Progenitor cell of endocrine pancreas (in vitro differentiated cells): Measurements from ENCODE around the gene ZNF541. TPM values are rescaled to one million over a fixed set of nuclear protein-coding genes. Genes with fewer than 3 reads are reported as not detected.

ENCODE experiments used
- DNase-seq: peaks from one replicate; pipeline ENCODE4 v3.0.0; 2021; ENCODE audit warnings: low spot score; ENCODE audit not compliant: unreplicated experiment
- H3K27ac Mint-ChIP-seq: 2 replicates; pipeline ENCODE4 v1.8.0; 2021; ENCODE audit warnings: mild to moderate bottlenecking, moderate library complexity, mixed read lengths
- H3K27me3 Mint-ChIP-seq: 2 replicates; pipeline ENCODE4 v1.8.0; 2021; ENCODE audit warnings: mixed read lengths
- H3K36me3 Mint-ChIP-seq: 2 replicates; pipeline ENCODE4 v1.8.0; 2022; ENCODE audit warnings: mixed read lengths; ENCODE audit not compliant: insufficient read depth
- H3K4me1 Mint-ChIP-seq: 2 replicates; pipeline ENCODE4 v1.8.0; 2021; ENCODE audit warnings: low read depth, mixed read lengths
- H3K4me3 Mint-ChIP-seq: 2 replicates; pipeline ENCODE4 v1.8.0; 2021; ENCODE audit warnings: low read depth, mild to moderate bottlenecking, moderate library complexity, mixed read lengths
- H3K9me3 Mint-ChIP-seq: 2 replicates; pipeline ENCODE4 v1.8.0; 2021; ENCODE audit warnings: low read depth, mixed read lengths
- CTCF ChIP-seq: fragments of 200-600 bp; sonication (generic); IDR thresholded peaks from one replicate; pipeline ENCODE4 v1.5.0; 2021; ENCODE audit warnings: antibody characterized with exemption, mild to moderate bottlenecking; ENCODE audit not compliant: unreplicated experiment
- total RNA-seq: library from RNA; stranded (reverse); gene quantifications from 2 replicates; pipeline ENCODE4 v1.2.1, GENCODE V29; 2021

ZNF541 gene
- total RNA-seq, 1 donor from 2014 or later, result not detected

- H3K27me3 Mint-ChIP-seq, result no peaks in the 10 kb centered on the region
- H3K9me3 Mint-ChIP-seq, result no peaks in the 10 kb centered on the region
- H3K4me3 Mint-ChIP-seq, result no peak overlapping the region
- no peak overlapping the region for H3K27ac Mint-ChIP-seq
- TF ChIP-seq CTCF, result no peak
- no peaks in the 10 kb centered on the region for H3K4me1 Mint-ChIP-seq
- DNase-seq, result no peak
- no peaks in the 10 kb centered on the region for H3K36me3 Mint-ChIP-seq
These were observed 27.6 kb downstream of the ZNF541 start for GRCh38 chr19:47545061-47545948.

GRCh38 chr19:47544476-47544875 is 28.5 kb downstream of the ZNF541 start:
- H3K4me1 Mint-ChIP-seq, result no peaks in the 10 kb centered on the region
- H3K9me3 Mint-ChIP-seq, result no peaks in the 10 kb centered on the region
- no peak overlapping the region for H3K4me3 Mint-ChIP-seq
- H3K36me3 Mint-ChIP-seq, result no peaks in the 10 kb centered on the region
- peaks cover 6% of the 10 kb centered on the region for H3K27me3 Mint-ChIP-seq
- no peak overlapping the region for H3K27ac Mint-ChIP-seq
- no peak for TF ChIP-seq CTCF
- no peak for DNase-seq

GRCh38 chr19:47544075-47544474 is 28.9 kb downstream of the ZNF541 start:
- Mint-ChIP-seq H3K27me3 (peaks cover 6% of the 10 kb centered on the region), H3K27ac (peak overlapping the region; percentile 6)

GRCh38 chr19:47542030-47542475 is 30.9 kb downstream of the ZNF541 start:
- no peak overlapping the region for H3K27ac Mint-ChIP-seq
- DNase-seq, result no peak
- TF ChIP-seq CTCF, result no peak
- H3K4me1 Mint-ChIP-seq, result no peaks in the 10 kb centered on the region
- H3K27me3 Mint-ChIP-seq, result peaks cover 6% of the 10 kb centered on the region
- no peaks in the 10 kb centered on the region for H3K9me3 Mint-ChIP-seq
- no peak overlapping the region for H3K4me3 Mint-ChIP-seq
- no peaks in the 10 kb centered on the region for H3K36me3 Mint-ChIP-seq

More at GRCh38 chr19:47544075-47544474, 28.9 kb downstream of the ZNF541 start:
- Mint-ChIP-seq H3K4me3 (no peak overlapping the region), H3K9me3 (no peaks in the 10 kb centered on the region), H3K36me3 (no peaks in the 10 kb centered on the region), H3K4me1 (no peaks in the 10 kb centered on the region)
- DNase-seq, result no peak
- no peak for TF ChIP-seq CTCF

- peaks cover 6% of the 10 kb centered on the region for H3K27me3 Mint-ChIP-seq
- H3K36me3 Mint-ChIP-seq, result no peaks in the 10 kb centered on the region
- no peak overlapping the region for H3K4me3 Mint-ChIP-seq
- no peak overlapping the region for H3K27ac Mint-ChIP-seq
- no peaks in the 10 kb centered on the region for H3K4me1 Mint-ChIP-seq
- no peak for DNase-seq
- TF ChIP-seq CTCF, result no peak
- no peaks in the 10 kb centered on the region for H3K9me3 Mint-ChIP-seq
These were observed 31.4 kb downstream of the ZNF541 start for GRCh38 chr19:47541518-47541917.
